ENCODE data around the gene PLA2G4A.

PLA2G4A gene

DNA sequence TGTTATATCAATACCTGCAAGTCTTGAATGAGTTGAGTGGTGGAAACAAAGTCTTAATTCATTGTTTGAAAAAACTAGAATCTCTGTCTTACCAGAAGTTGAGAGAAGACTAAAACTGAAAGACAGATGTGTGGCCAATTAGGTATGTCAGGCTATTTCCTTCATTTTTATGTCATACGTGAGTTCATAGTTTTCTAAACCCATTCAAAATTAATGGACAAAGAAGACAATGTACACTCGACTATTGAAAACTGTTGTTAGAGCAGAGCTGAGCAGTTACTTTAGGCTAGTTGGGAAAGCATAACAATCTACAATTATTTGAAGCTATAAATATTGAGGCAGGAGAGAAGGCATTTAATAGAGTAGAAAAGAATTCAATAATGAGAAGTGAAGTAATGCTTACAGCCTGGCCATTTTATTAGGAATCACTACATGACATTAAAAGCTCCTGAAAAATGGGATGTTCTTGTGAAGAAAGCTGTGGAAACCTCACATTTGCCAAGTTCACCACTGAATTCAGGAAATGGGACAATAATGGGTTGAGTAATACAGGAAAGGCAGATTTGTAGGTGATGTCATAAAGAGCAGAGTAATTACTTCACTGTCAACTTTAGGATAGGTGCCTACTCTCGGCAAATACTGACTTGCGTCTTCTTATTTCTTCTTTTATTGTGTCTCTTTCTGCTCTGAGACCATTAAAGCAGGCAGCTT, 204.4 kb downstream of the PLA2G4A start:
- no peak for DNase-seq

DNA sequence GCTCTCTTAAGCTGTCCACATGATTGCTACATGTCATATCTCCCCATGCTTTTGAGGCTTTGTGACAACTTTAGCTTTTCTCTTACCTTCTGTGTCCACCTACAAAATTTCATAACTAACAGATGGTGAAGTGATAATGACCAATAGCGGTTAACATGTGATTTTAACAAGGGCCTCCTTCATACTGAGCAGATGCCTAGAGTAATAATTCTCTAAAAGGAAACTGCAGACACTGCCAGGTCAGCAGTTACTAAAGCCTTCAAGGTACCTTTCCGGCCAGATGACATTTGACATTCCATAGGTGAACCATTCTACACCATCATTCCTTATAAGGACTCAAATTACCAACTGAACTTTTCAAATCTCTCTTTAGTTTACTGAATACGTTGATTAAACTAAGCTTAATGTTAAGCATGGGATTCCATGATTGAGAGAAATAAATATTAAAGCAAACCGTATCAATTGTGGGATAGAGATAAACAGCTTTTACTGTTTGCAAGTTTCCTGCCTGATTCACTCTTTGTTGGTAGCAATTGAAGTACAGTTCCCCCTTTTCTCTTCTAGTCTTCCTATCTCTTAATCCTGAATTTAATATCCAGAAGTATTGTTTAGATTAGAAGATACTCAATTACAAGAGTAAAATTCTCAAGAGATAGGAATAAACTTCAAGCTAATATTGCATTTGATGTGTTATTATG, 205.1 kb downstream of the PLA2G4A start:
- no peak for DNase-seq

DNA sequence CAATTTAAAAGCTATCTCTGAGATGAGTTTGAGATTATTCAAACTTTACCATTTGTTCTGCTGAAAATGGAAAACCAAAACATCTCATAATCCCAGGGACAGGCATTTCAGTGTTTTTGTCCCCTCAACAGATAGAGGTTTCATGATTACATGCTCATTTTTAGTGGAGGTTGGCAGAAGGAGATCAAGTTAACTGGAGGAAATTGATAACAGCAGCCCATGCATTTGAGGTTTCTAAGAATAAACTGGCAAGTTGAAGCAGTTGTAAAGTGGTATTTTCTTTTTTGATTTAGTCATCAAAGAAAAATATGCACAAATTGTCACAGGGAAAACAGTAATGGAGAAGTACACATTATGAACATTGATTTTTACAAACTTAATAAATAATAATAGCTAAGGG, 205.8 kb downstream of the PLA2G4A start:
- DNase-seq = no peak

DNA sequence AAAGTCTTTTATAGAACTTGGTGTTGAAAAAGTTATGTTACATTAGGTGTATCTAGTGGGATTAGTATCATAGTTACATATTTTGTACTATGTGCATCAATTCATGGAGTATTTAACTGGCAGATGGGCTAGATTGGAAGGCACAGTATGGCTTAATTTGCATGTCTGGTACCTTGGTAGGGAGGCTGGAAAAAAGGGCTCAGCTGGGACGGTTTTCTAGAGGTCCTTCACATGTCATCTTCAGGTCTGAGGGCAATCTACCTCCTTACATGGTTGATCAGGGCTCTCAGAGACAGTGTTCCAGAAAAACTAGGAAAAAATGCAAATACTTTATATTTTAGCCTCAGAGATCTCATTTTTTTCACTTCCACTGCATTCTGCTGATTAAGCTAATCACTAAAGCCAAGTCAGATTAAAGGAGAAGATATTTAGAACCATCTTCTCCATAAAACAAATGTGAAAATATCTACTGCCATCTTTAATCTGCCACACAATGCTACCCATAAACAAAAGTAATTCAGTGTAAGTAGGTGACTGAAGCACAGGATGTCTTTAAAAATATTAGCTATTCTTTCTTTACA, 209.3 kb downstream of the PLA2G4A start:
- DNase-seq = no peak

All from fibroblast of skin of scalp (primary cell).